OCI-LY7 (cell line): Measurements from ENCODE around the gene ADRA2A.

Experiments
- EZH2phosphoT487 ChIP-seq: fragments of 200-600 bp; sonication (generic); IDR thresholded peaks from 2 replicates; pipeline ENCODE4 v1.6.1; 2018; ENCODE audit warnings: low read depth, borderline replicate concordance, mild to moderate bottlenecking, mixed run types, antibody characterized with exemption, low read length, moderate library complexity, mixed read lengths
- TF ChIP-seq, protein P1 (sequence below): fragments of 200-600 bp; sonication (generic); conservative IDR thresholded peaks from 2 replicates; pipeline ENCODE4 v1.5.1; 2014; ENCODE audit warnings: mild to moderate bottlenecking, antibody characterized with exemption, low read length, moderate library complexity, mixed read lengths

DNA sequence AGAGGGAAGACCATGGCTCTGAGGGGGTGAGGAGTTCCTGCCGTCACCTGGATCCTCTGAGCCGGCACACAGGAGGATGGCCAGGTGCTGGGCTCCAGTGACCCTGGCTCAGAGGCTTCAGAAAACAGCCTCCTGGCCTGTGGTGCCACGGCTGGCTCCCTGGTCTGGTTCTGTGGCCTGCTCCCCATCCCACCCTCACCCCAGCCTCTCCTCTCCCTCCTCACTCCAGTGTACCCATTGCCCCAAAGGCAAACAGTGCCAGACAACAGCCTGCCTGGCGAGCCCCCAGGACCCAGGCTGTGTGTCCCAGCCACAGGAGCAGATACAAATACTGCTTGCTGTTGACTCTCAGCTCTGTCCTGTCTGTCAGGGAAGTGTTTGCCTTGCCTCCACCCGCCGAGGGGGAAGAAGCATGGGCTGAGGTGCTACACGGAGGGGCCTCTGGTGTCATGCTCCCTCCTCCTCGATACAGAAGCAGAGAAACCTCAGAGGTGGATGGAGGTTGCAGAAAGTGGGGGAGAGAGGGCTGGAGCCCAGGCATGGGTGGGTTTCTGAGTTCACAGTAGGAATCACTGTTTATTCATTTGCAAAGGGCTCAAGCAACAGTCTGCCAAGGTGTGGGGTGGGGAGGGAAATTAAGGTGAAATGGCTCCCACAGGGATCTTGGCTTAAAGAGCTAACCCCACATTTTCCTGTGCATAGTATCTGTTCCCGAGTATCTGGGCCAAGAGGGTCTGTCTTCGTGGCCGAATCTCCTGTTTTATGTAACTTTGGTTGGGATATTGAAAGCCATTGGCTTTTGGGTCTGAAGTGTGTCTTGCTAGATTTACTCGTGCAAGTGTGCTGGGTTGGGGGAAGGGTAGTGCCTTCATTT, 5.5 kb downstream of the ADRA2A start:
- TF ChIP-seq, protein P1, sequence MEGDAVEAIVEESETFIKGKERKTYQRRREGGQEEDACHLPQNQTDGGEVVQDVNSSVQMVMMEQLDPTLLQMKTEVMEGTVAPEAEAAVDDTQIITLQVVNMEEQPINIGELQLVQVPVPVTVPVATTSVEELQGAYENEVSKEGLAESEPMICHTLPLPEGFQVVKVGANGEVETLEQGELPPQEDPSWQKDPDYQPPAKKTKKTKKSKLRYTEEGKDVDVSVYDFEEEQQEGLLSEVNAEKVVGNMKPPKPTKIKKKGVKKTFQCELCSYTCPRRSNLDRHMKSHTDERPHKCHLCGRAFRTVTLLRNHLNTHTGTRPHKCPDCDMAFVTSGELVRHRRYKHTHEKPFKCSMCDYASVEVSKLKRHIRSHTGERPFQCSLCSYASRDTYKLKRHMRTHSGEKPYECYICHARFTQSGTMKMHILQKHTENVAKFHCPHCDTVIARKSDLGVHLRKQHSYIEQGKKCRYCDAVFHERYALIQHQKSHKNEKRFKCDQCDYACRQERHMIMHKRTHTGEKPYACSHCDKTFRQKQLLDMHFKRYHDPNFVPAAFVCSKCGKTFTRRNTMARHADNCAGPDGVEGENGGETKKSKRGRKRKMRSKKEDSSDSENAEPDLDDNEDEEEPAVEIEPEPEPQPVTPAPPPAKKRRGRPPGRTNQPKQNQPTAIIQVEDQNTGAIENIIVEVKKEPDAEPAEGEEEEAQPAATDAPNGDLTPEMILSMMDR: no peak
- TF ChIP-seq EZH2phosphoT487: no peak
